Subcutaneous adipose tissue (tissue), 4 donors: ENCODE measurements around the gene TBCK. TPM values are rescaled to one million over a fixed set of nuclear protein-coding genes. Genes with fewer than 3 reads are reported as not detected.

ENCODE experiments used
- CTCF ChIP-seq: fragments of 450-650 bp; IDR thresholded peaks from one replicate; pipeline ENCODE4 v1.5.1; 2016; ENCODE audit warnings: low read depth, mild to moderate bottlenecking, control low read depth, antibody characterized with exemption, moderate library complexity
- total RNA-seq, 4 donors: library from RNA; depleted of rRNA; stranded (reverse); fragments of >200 nt; gene quantifications; one replicate each; pipeline ENCODE4 v1.1.0, GENCODE V29; 2016

The TBCK gene
- total RNA-seq, 4 donors from 2014 or later: 32.2 to 59.2 (median 48.9) TPM

- TF ChIP-seq CTCF: no peak
Measured at GRCh38 chr4:106083065-106083464, 232.9 kb downstream of the TBCK start.

DNA sequence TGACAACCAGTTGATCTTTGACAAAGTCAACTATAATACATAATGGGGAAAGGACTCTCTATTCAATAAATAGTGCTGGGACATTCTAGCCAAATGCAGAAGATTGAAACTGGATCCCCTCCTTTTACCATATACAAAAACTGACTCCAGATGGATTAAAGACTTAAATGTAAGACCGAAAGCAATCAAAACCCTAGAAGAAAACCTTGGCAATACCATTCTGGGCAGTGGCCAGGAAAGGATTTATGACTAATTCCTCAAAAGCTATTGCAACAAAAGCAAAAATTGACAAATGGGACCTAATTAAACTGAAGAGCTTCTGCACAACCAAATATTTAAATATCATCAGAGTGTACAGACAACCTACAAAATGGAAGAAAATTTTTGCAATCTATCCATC is 235.6 kb downstream of the TBCK start:
- no peak for TF ChIP-seq CTCF

DNA sequence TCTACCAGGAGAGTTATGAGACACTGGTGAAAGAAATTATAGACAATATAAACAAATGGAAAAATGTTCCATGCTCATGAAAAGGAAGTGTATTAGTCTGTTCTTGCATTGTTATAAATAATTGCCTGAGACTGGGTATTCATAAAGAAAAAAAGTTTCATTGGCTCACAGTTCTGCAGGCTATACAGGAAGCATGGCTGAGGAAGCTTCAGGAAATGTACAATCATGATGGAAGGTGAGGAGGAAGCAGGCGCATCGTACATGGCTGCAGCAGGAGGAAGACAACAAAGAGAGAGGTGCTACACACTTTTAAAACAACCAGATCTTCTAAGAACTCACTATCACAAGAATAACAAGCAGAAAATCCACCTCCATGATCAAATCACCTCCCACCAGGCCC is 236.4 kb downstream of the TBCK start:
- TF ChIP-seq CTCF: no peak

DNA sequence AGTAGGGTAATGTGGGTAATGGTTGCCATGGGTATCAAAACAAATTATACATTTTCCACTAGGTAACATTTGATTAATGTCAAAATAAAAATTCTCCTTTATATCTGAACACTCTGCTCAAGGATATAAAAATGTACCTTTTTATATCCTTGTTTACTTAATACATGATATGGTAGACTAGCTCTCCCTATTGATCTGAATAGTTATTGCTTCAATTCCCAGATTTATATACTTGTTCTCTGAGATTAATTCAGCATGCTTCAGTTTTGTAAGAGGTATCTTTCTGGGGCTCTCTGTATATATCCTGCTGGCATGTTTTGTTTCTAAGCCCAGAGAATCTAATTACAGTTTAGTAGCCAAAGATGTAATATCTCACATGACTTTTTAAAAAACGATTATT is 251.0 kb downstream of the TBCK start:
- TF ChIP-seq CTCF: no peak

DNA sequence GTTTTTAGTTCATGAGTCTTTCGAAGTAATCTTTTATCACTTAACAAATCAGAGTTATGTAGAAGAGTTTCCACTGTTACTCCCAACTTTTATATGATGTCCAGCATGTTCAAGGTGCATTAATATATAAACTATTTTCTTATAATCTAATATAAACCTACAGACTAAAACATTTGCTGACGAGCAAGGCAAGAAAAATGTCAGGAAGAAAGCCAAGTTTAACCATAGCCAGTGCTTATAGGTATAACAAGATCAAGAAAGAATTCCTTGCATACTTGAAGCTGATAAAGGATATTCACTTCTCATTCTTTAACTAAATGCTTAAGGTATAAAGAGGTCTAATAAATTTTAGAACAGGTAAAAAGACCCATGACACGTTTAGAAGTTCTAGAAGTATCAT is 253.0 kb downstream of the TBCK start:
- no peak for TF ChIP-seq CTCF

DNA sequence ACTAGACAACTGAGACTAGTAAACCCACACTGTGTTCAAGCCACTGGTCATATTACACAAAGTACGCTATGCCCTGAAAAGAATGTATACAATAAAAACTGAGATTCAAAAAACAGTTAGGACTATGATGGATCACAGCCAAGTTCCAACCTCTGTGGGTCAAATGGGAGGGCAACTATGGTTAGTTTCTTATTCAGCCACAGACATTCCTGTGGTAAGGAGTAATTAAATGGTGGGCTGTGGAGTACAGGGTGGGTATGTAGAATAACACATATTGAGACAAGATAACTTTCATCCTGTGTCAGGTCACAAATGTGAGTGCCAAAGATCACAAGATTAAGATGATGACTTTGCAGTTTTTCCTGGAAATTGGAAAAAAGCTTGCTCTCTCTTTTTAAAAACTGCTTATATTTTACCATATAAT is 253.5 kb downstream of the TBCK start:
- TF ChIP-seq CTCF: no peak

- no peak for TF ChIP-seq CTCF
Measured at GRCh38 chr4:106058921-106059320, 257.1 kb downstream of the TBCK start.
